GM18519 (cell line): ENCODE results near the gene DTYMK.

Experiments used
- ATAC-seq: cut with Tn5 transposase; IDR thresholded peaks from one replicate; pipeline ENCODE4 v1.9.1; 2021; ENCODE audit warnings: mild to moderate bottlenecking, moderate library complexity; ENCODE audit not compliant: unreplicated experiment, low FRiP score

Gene DTYMK

GRCh38 chr2:241629762-241630435, 56.7 kb downstream of the DTYMK start:
- ATAC-seq = no peak

GRCh38 chr2:241627675-241628074, 58.9 kb downstream of the DTYMK start:
- ATAC-seq = no peak
